CD4-positive, alpha-beta T cell treated with Interleukin-4 for 4 hours (primary cell): ENCODE results near the gene ANP32A.
"Not testable (repeated sequence)": the region's sequence is repeated elsewhere in the genome, so short reads cannot be mapped to it uniquely, and the experiment has no call there.

Experiments used
- DNase-seq: peaks from one replicate; pipeline ENCODE4 v3.0.0-alpha.2; 2020

Gene ANP32A

GRCh38 chr15:68820295-68821189 is at the start of gene ANP32A:
TSS of gene ANP32A (minus strand) at chr15:68820895. CDS start at chr15:68820751, 144 bp downstream.
- DNase-seq, result peak; percentile 97

- no peak for DNase-seq
These were observed 47.6 kb upstream of the ANP32A start for GRCh38 chr15:68868296-68868695.

GRCh38 chr15:68862415-68862814 is 41.7 kb upstream of the ANP32A start:
- no peak for DNase-seq

GRCh38 chr15:68858666-68859065 is 38.0 kb upstream of the ANP32A start:
- not testable (repeated sequence) for DNase-seq

GRCh38 chr15:68857443-68857842 is 36.7 kb upstream of the ANP32A start:
- not testable (repeated sequence) for DNase-seq

- no peak for DNase-seq
These were observed 31.8 kb upstream of the ANP32A start for GRCh38 chr15:68852461-68852860.

GRCh38 chr15:68851971-68852370 is 31.3 kb upstream of the ANP32A start:
- DNase-seq, result no peak

GRCh38 chr15:68849497-68849896 is 28.8 kb upstream of the ANP32A start:
- DNase-seq, result no peak

GRCh38 chr15:68846851-68847439 is 26.2 kb upstream of the ANP32A start:
- DNase-seq, result no peak

- no peak for DNase-seq
These were observed 24.3 kb upstream of the ANP32A start for GRCh38 chr15:68844856-68845550.

- no peak for DNase-seq
These were observed 23.0 kb upstream of the ANP32A start for GRCh38 chr15:68843425-68844311.

GRCh38 chr15:68842958-68843357 is 22.3 kb upstream of the ANP32A start:
- no peak for DNase-seq

GRCh38 chr15:68834346-68834745 is 13.7 kb upstream of the ANP32A start:
- no peak for DNase-seq

- no peak for DNase-seq
These were observed 13.1 kb upstream of the ANP32A start for GRCh38 chr15:68833700-68834331.

GRCh38 chr15:68830141-68830785 is 9.6 kb upstream of the ANP32A start:
- no peak for DNase-seq

- DNase-seq, result peak; percentile 45
These were observed 8.4 kb upstream of the ANP32A start for GRCh38 chr15:68829068-68829467.

GRCh38 chr15:68823561-68823960 is 2.9 kb upstream of the ANP32A start:
- DNase-seq, result no peak

GRCh38 chr15:68822818-68823217 is 2.1 kb upstream of the ANP32A start:
- no peak for DNase-seq

GRCh38 chr15:68821841-68822381 is 1.2 kb upstream of the ANP32A start:
- no peak for DNase-seq

- no peak for DNase-seq
These were observed 620 bp upstream of the ANP32A start for GRCh38 chr15:68821190-68821840.
